Stomach smooth muscle (tissue), 2 donors: ENCODE measurements around the gene MGAT4B.

ENCODE experiments used
- H3K27ac ChIP-seq: one replicate; pipeline ENCODE4 v1.7.0; 2013; ENCODE audit warnings: mild to moderate bottlenecking, low read length, inconsistent platforms
- H3K27me3 ChIP-seq, 2 donors: one replicate each; pipeline ENCODE4 v1.7.0; 2013; ENCODE audit warnings: low read length in 2 of 2; ENCODE audit not compliant: insufficient read depth in 2 of 2, control insufficient read depth in 1 of 2
- H3K36me3 ChIP-seq, 2 donors: one replicate each; pipeline ENCODE4 v1.7.0; 2013; ENCODE audit warnings: low read length in 2 of 2; ENCODE audit not compliant: control insufficient read depth in 2 of 2, insufficient read depth in 2 of 2
- H3K4me1 ChIP-seq: one replicate; pipeline ENCODE4 v1.7.0; 2013; ENCODE audit warnings: low read length; ENCODE audit not compliant: control insufficient read depth, insufficient read depth
- H3K4me3 ChIP-seq, 2 donors: one replicate each; pipeline ENCODE4 v1.7.0; 2013; ENCODE audit warnings: low read length in 2 of 2
- H3K9ac ChIP-seq, 2 donors: one replicate each; pipeline ENCODE4 v1.7.0; 2013; ENCODE audit warnings: low read length in 2 of 2, mild to moderate bottlenecking in 1 of 2
- H3K9me3 ChIP-seq, 2 donors: one replicate each; pipeline ENCODE4 v1.7.0; 2013; ENCODE audit warnings: low read length in 2 of 2; ENCODE audit not compliant: control insufficient read depth in 2 of 2
- donor health status: healthy.
- donor health status: Pancreatic carcinoma.

MGAT4B gene

GRCh38 chr5:179767496-179768100, 39.1 kb downstream of the MGAT4B start:
- Histone ChIP-seq H3K27ac (no peak overlapping the region), H3K4me1 (peaks cover 33% of the 10 kb centered on the region), H3K9me3 (no peaks in the 10 kb centered on the region), H3K4me3 (no peak overlapping the region), H3K9ac (no peak overlapping the region), H3K36me3 (peaks cover 47 to 54% of the 10 kb centered on the region in 2 donors), H3K27me3 (no peaks in the 10 kb centered on the region)

- H3K36me3 ChIP-seq = peaks cover 42 to 49% of the 10 kb centered on the region in 2 donors
- peaks cover 40% of the 10 kb centered on the region for H3K4me1 ChIP-seq
These were observed 39.8 kb downstream of the MGAT4B start for GRCh38 chr5:179766726-179767455.

GRCh38 chr5:179766021-179766725, 40.5 kb downstream of the MGAT4B start:
- H3K9me3 ChIP-seq = no peaks in the 10 kb centered on the region
- H3K4me3 ChIP-seq = no peak overlapping the region
- H3K9ac ChIP-seq = no peak overlapping the region
- H3K27me3 ChIP-seq = no peaks in the 10 kb centered on the region
- H3K4me1 ChIP-seq = peaks cover 44% of the 10 kb centered on the region
- peak overlapping the region; percentile 11 for H3K27ac ChIP-seq
- H3K36me3 ChIP-seq = peaks cover 35 to 42% of the 10 kb centered on the region in 2 donors

More at GRCh38 chr5:179766726-179767455, 39.8 kb downstream of the MGAT4B start:
- Histone ChIP-seq H3K9ac (no peak overlapping the region), H3K4me3 (no peak overlapping the region), H3K27ac (peak overlapping the region; percentile 11), H3K9me3 (no peaks in the 10 kb centered on the region), H3K27me3 (no peaks in the 10 kb centered on the region)

- H3K36me3 ChIP-seq = peaks cover 28 to 34% of the 10 kb centered on the region in 2 donors
- no peaks in the 10 kb centered on the region for H3K27me3 ChIP-seq
- no peak overlapping the region for H3K27ac ChIP-seq
- no peaks in the 10 kb centered on the region for H3K9me3 ChIP-seq
- H3K4me3 ChIP-seq = no peak overlapping the region
- no peak overlapping the region for H3K9ac ChIP-seq
- H3K4me1 ChIP-seq = peaks cover 45% of the 10 kb centered on the region
These were observed 41.3 kb downstream of the MGAT4B start for GRCh38 chr5:179765400-179765799.

- H3K9ac ChIP-seq = no peak overlapping the region
- peak overlapping the region; percentile 41 for H3K27ac ChIP-seq
- no peaks in the 10 kb centered on the region for H3K9me3 ChIP-seq
- H3K27me3 ChIP-seq = no peaks in the 10 kb centered on the region
- H3K4me3 ChIP-seq = no peak overlapping the region
- H3K36me3 ChIP-seq = peaks cover 20 to 28% of the 10 kb centered on the region in 2 donors
- H3K4me1 ChIP-seq = peaks cover 48% of the 10 kb centered on the region
These were observed 42.6 kb downstream of the MGAT4B start for GRCh38 chr5:179764056-179764455.

- Histone ChIP-seq H3K4me1 (peaks cover 48% of the 10 kb centered on the region), H3K9me3 (no peaks in the 10 kb centered on the region), H3K36me3 (peaks cover 18 to 21% of the 10 kb centered on the region in 2 donors), H3K27me3 (no peaks in the 10 kb centered on the region), H3K27ac (peak overlapping the region; percentile 41), H3K9ac (no peak overlapping the region), H3K4me3 (peak overlapping the region in 1 of 2 donors; percentile 8)
These were observed 43.3 kb downstream of the MGAT4B start for GRCh38 chr5:179763215-179763945.

GRCh38 chr5:179762781-179763176, 43.9 kb downstream of the MGAT4B start:
- Histone ChIP-seq H3K4me3 (peak overlapping the region in 1 of 2 donors; percentile 20), H3K36me3 (peaks cover 18 to 19% of the 10 kb centered on the region in 2 donors), H3K27ac (peak overlapping the region; percentile 49), H3K27me3 (no peaks in the 10 kb centered on the region), H3K9ac (no peak overlapping the region), H3K4me1 (peaks cover 48% of the 10 kb centered on the region), H3K9me3 (no peaks in the 10 kb centered on the region)

GRCh38 chr5:179762079-179762780, 44.4 kb downstream of the MGAT4B start:
- Histone ChIP-seq H3K27me3 (no peaks in the 10 kb centered on the region), H3K4me3 (peak overlapping the region in 1 of 2 donors; percentile 20), H3K27ac (peak overlapping the region; percentile 49), H3K9me3 (no peaks in the 10 kb centered on the region), H3K36me3 (peaks cover 14 to 16% of the 10 kb centered on the region in 2 donors), H3K4me1 (peaks cover 48% of the 10 kb centered on the region), H3K9ac (peak overlapping the region in 1 of 2 donors; percentile 21)

GRCh38 chr5:179759581-179760551, 46.8 kb downstream of the MGAT4B start:
- no peak overlapping the region for H3K27ac ChIP-seq
- no peaks in the 10 kb centered on the region for H3K27me3 ChIP-seq
- H3K9me3 ChIP-seq = no peaks in the 10 kb centered on the region
- H3K9ac ChIP-seq = no peak overlapping the region
- no peaks in the 10 kb centered on the region for H3K36me3 ChIP-seq
- peaks cover 36% of the 10 kb centered on the region for H3K4me1 ChIP-seq
- H3K4me3 ChIP-seq = no peak overlapping the region
